Left lung (tissue), 10 donors: ENCODE data around the gene SPTA1. TPM values are rescaled to one million over a fixed set of nuclear protein-coding genes. Genes with fewer than 3 reads are reported as not detected.
"Not testable (repeated sequence)": the region's sequence is repeated elsewhere in the genome, so short reads cannot be mapped to it uniquely, and the experiment has no call there.

Source experiments
- ATAC-seq: fragments of 200-7000 bp; cut with Tn5 transposase; one replicate; pipeline ENCODE4 v1.9.1; 2020; ENCODE audit warnings: moderate library complexity
- DNase-seq, 4 donors: peaks; one replicate each; pipeline ENCODE4 v3.0.0-alpha.2; 2013 to 2020
- H3K27ac ChIP-seq, 2 donors: fragments of 200-600 bp; sonication (generic) in 1 of 2; one replicate each; pipeline versions ENCODE4 v1.5.0 to v1.8.0; 2020 to 2021
- H3K27me3 ChIP-seq, 2 donors: fragments of 200-600 bp; sonication (generic) in 1 of 2; one replicate each; pipeline versions ENCODE4 v1.5.0 to v1.8.0; 2020 to 2021
- H3K36me3 ChIP-seq, 2 donors: fragments of 200-600 bp; sonication (generic) in 1 of 2; one replicate each; pipeline versions ENCODE4 v1.5.0 to v1.8.0; 2020 to 2021
- H3K4me1 ChIP-seq, 2 donors: fragments of 200-600 bp; one replicate each; pipeline ENCODE4 v1.8.0; 2021
- H3K4me3 ChIP-seq, 2 donors: fragments of 200-600 bp; sonication (generic) in 1 of 2; one replicate each; pipeline versions ENCODE4 v1.5.0 to v1.8.0; 2020 to 2021; ENCODE audit warnings: mild to moderate bottlenecking in 1 of 2
- H3K9me3 ChIP-seq, 2 donors: fragments of 200-600 bp; sonication (generic) in 1 of 2; one replicate each; pipeline versions ENCODE4 v1.5.0 to v1.8.0; 2020 to 2021
- CTCF ChIP-seq, 2 donors: fragments of 200-600 bp; sonication (generic) in 1 of 2; IDR thresholded peaks; one replicate each; pipeline versions ENCODE4 v1.5.0 to v1.8.0; 2021; ENCODE audit warnings: antibody characterized with exemption in 2 of 2
- intact Hi-C, 2 donors: fragments of 100-400 bp; cut with DNase I; formaldehyde crosslinking; loops; one replicate each; pipeline versions ENCODE4 v1.11.2 to v1.14.2; 2022
- polyA plus RNA-seq, 6 donors: library from polyadenylated mRNA; unstranded; fragments of 120-200 nt; gene quantifications; one replicate each; pipeline ENCODE4 v1.2.1, GENCODE V29; 2013; ENCODE audit not compliant: insufficient read length in 6 of 6
- total RNA-seq, 2 donors: library from RNA; stranded (reverse); fragmentation: NEBNext Ultra II Directional; extraction: Animal tissue kit (Norgen Biotek cat#: 25700); gene quantifications; one replicate each; pipeline ENCODE4 v1.2.1, GENCODE V29; 2021
- donor health status: DM: no; HTN: yes; CAD: no.
- donor health status: DM: no; HTN: no; CAD: no.

The SPTA1 gene
- total and polyA plus RNA-seq, 8 donors = 0.06 to 13.3 (median 9.3) TPM

- DNase-seq (no peak), ATAC-seq (no peak)
- Histone ChIP-seq H3K27me3 (no peaks in the 10 kb centered on the region), H3K36me3 (no peaks in the 10 kb centered on the region), H3K4me3 (no peak overlapping the region), H3K9me3 (no peaks in the 10 kb centered on the region), H3K27ac (no peak overlapping the region), H3K4me1 (no peaks in the 10 kb centered on the region)
- intact Hi-C loops = no loop called here
- TF ChIP-seq CTCF (IDR thresholded peaks at IDR 0.05) = no peak
These were observed 8.1 kb upstream of the SPTA1 start for GRCh38 chr1:158694596-158694995.

GRCh38 chr1:158692356-158692755, 5.8 kb upstream of the SPTA1 start:
- no peak for TF ChIP-seq CTCF (IDR thresholded peaks at IDR 0.05)
- ATAC-seq (no peak), DNase-seq (no peak)
- H3K9me3 ChIP-seq = no peaks in the 10 kb centered on the region
- H3K27me3 ChIP-seq = no peaks in the 10 kb centered on the region
- intact Hi-C loops = no loop called here
- no peaks in the 10 kb centered on the region for H3K4me1 ChIP-seq
- no peaks in the 10 kb centered on the region for H3K36me3 ChIP-seq
- no peak overlapping the region for H3K27ac ChIP-seq
- H3K4me3 ChIP-seq = no peak overlapping the region

- DNase-seq = no peak
- intact Hi-C loops = no loop called here
- H3K4me1 ChIP-seq = no peaks in the 10 kb centered on the region
- no peaks in the 10 kb centered on the region for H3K27me3 ChIP-seq
- no peaks in the 10 kb centered on the region for H3K9me3 ChIP-seq
- H3K4me3 ChIP-seq = no peak overlapping the region
- no peaks in the 10 kb centered on the region for H3K36me3 ChIP-seq
- no peak for TF ChIP-seq CTCF (IDR thresholded peaks at IDR 0.05)
- no peak for ATAC-seq
- no peak overlapping the region for H3K27ac ChIP-seq
These were observed 5.4 kb upstream of the SPTA1 start for GRCh38 chr1:158691907-158692306.

- H3K9me3 ChIP-seq, H3K4me3 ChIP-seq, DNase-seq, H3K27ac ChIP-seq, H3K27me3 ChIP-seq, H3K36me3 ChIP-seq, ATAC-seq, intact Hi-C loops, H3K4me1 ChIP-seq: not testable (repeated sequence)
These were observed 4.6 kb upstream of the SPTA1 start for GRCh38 chr1:158691149-158691548.

- no peak for ATAC-seq
- no peaks in the 10 kb centered on the region for H3K4me1 ChIP-seq
- H3K4me3 ChIP-seq = no peak overlapping the region
- no peaks in the 10 kb centered on the region for H3K9me3 ChIP-seq
- no peak for TF ChIP-seq CTCF (IDR thresholded peaks at IDR 0.05)
- no peak for DNase-seq
- intact Hi-C loops = no loop called here
- no peaks in the 10 kb centered on the region for H3K27me3 ChIP-seq
- no peak overlapping the region for H3K27ac ChIP-seq
- no peaks in the 10 kb centered on the region for H3K36me3 ChIP-seq
These were observed 3.4 kb upstream of the SPTA1 start for GRCh38 chr1:158689875-158690274.

GRCh38 chr1:158689110-158689509, 2.6 kb upstream of the SPTA1 start:
- H3K4me1 ChIP-seq = no peaks in the 10 kb centered on the region
- peak in 1 of 4 donors; percentile 68 for DNase-seq
- ATAC-seq = no peak
- H3K4me3 ChIP-seq = no peak overlapping the region
- H3K27me3 ChIP-seq = no peaks in the 10 kb centered on the region
- no peaks in the 10 kb centered on the region for H3K9me3 ChIP-seq
- H3K36me3 ChIP-seq = no peaks in the 10 kb centered on the region
- H3K27ac ChIP-seq = no peak overlapping the region
- no peak for TF ChIP-seq CTCF (IDR thresholded peaks at IDR 0.05)
- intact Hi-C loops = no loop called here

- H3K4me3 ChIP-seq, H3K9me3 ChIP-seq, H3K36me3 ChIP-seq, DNase-seq, H3K4me1 ChIP-seq, intact Hi-C loops, ATAC-seq, H3K27me3 ChIP-seq, H3K27ac ChIP-seq: not testable (repeated sequence)
These were observed 1.8 kb upstream of the SPTA1 start for GRCh38 chr1:158688343-158688742.
